PFSK-1 (cell line): Measurements from ENCODE around the gene SGIP1.

ENCODE experiments used
- POLR2AphosphoS5 ChIP-seq: IDR thresholded peaks from 2 replicates; pipeline ENCODE4 v1.6.1; 2012; ENCODE audit warnings: low read depth, mild to moderate bottlenecking, control low read depth, low read length, moderate library complexity
- REST ChIP-seq, 2 experiments: IDR thresholded peaks; 2 replicates each; pipeline versions ENCODE4 v1.6.1 to v1.8.0; 2011 to 2012; ENCODE audit warnings: low read depth in 2 of 2, low read length in 2 of 2, control low read depth in 1 of 2, inconsistent platforms in 1 of 2, mild to moderate bottlenecking in 1 of 2, moderate library complexity in 1 of 2; ENCODE audit not compliant: insufficient read depth in 1 of 2
- SIN3A ChIP-seq: IDR thresholded peaks from 2 replicates; pipeline ENCODE4 v1.6.1; 2012; ENCODE audit warnings: mild to moderate bottlenecking, low read length, moderate library complexity, borderline replicate concordance; ENCODE audit not compliant: insufficient read depth
- TAF1 ChIP-seq: IDR thresholded peaks from 2 replicates; pipeline ENCODE4 v1.6.1; 2012; ENCODE audit warnings: low read length, control low read depth, borderline replicate concordance; ENCODE audit not compliant: insufficient read depth

GRCh38 chr1:66752671-66753371 lies 218.9 kb downstream of the SGIP1 start:
- no peak for TF ChIP-seq TAF1
- TF ChIP-seq POLR2AphosphoS5 = no peak
- no peak for TF ChIP-seq REST (IDR thresholded peaks at IDR 0.05; ENCODE audit: insufficient read depth in 1 of 2, low read depth in 2 of 2, low read length in 2 of 2)
- TF ChIP-seq SIN3A = no peak
